Activated CD4-positive, alpha-beta T cell treated with anti-CD3 and anti-CD28 coated beads, Interleukin-2, amount 50 U/mL, for 4 hours (primary cell): ENCODE results near the gene CFAP73.
A peak's percentile ranks its signal among the peaks of the same experiment; 100 is the strongest.

ENCODE experiments used
- DNase-seq, 2 experiments: peaks; one replicate each; pipeline ENCODE4 v3.0.0-alpha.2; 2020

Gene CFAP73

DNA sequence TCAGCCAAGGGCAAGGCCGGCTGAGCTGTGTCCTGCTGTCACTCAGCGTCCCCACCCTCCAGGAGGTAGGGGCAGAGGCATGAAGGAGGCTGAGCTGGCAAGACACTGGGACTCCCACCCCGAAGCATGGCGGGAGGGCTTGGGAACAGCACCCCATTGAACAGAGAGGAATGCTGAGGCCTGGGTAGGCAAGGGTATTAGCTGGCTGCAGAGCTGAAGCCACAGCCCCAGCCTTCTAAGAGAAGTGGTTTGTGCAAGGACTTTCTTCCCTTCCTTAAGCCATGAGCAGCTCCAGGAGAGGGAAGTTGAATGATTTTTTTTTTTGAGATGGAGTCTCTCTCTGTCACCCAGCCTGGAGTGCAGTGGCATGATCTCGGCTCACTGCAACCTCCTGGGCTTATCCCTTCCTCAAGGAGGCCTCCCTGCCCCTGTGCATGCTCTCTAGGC is 6.6 kb upstream of the CFAP73 start:
- no peak for DNase-seq

DNA sequence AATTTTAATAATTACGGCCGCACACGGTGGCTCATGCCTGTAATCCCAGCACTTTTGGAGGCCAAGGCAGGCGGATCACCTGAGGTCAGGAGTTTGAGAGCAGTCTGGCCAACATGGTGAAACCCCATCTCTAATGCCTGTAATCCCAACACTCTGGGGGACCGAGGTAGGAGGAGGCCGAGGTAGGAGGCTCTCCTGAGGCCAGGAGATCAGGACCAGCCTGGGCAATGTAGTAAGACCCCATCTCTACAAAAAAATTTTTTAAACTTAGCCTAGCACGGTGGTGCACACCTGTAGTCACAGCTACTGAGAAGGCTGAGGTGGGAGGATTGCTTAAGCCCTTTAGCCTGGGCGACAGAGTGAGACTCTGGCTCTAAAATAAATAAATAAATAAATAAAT is 5.6 kb upstream of the CFAP73 start:
- DNase-seq = no peak

DNA sequence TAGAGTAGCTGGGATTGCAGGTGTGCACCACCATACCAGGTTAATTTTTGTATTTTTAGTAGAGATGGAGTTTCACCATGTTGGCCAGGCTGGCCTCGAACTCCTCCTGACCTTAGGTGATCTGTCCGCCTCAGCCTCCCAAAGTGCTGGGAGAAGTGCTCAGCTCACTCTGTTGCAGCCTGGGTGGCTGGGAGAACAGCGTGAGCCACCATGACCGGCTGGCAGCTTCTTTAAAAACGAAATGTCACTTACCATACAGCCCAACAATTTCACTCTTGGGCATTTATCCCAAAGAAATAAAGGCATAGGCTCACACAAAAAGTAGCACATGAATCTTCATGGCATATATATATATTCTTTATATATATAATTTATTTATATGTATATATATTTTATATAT is 4.7 kb upstream of the CFAP73 start:
- no peak for DNase-seq

DNA sequence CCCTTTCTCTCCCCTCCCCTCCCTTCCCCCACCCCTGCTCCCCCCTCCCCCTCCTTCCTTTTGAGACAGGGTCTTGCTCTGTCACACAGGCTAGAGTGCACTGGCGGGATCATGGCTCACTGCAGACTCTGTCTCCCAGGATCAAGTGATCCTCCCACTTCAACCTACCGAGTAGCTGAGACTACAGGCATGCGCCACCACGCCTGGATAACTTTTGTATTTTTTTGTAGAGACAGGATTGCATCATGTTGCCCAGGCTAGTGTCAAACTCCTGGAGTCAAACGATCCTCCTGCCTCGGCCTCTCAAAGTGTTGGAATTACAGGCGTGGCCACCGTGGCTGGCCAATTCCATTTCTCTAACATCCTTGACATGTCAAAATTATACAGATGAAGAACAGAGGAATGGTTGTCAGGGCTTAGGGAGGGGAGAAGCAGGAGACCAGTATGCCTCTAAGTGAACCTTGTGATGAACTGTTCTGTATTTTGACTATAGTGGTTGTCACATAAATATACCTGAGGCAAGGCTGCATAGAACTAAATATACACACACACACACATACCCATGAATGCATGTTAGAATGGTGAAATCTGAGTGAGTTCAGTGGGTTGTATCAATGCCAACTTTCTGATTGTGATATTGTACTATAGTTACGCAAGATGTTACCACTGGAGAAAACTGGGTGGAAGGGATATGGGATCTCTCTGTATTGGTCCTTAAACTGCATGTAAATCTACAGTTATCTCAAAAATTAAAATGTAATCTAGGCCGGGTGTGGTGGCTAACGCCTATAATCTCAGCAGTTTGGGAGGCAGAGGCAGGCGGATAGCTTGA is 3.6 kb upstream of the CFAP73 start:
- no peak for DNase-seq

DNA sequence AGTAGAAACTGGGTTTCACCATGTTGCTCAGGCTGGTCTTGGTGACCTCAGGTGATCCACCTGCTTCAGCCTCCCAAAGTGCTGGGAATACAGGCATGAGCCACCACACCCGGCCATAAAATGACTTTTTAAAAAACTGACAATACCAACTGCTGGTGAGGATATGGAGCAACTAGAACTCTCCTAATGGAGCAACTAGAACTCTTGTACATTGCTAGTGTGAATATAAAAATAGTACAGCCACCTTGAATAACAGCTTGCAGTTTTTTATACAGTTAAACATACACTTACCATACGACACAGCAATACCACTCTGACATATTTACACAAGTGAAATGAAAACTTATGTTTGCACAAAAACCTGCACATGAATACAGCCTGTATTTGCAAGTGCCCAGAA is 2.5 kb upstream of the CFAP73 start:
- no peak for DNase-seq

DNA sequence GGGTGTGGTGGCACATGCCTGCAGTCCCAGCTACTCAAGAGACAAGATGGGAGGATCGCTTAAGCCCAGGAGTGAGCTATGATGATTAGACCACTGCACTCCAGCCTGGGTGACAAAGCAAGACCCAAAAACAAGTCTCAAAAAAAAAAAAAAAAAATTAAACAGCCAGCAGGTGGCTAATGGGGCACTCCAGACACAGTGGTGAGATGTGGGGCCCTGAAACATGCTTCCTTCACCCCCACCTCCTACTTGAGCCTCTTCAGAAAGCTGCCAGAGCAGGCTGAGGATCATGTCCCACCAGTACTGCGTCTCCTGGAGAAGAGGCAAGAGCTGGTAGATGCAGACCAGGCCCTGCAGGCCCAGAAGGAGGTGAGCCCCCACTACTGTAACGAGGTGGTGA is 2.1 kb downstream of the CFAP73 start:
- no peak for DNase-seq

DNA sequence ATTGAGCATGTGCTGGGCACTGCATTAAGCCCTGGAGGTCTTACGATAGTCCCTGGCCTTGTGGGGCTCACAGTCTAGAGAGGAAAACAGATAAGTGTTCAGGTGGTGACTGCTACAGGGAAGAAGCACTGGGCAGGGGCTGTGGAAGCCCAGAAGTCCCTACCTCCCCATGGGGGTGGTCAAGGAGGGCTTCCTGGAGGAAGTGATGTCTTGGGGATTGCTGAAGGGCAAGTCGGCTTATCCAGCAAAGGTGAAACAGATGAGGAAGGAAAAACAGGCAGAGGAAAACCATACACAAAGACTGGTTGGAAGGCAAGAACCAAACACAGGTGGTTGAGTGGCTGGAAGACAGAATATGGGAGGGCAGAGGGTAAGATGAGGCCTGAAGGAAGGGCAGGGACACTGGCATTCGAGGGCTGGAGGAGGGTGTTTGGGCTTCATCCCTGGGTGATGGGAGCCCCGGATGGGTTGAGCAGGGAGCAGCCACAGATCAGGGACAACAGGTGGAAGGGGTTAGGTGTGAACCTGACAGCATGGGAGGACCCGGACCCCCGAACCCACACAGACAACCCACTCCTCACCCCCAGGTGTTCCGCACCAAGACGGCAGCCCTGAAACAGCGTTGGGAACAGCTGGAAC is 2.8 kb downstream of the CFAP73 start:
- DNase-seq = no peak

DNA sequence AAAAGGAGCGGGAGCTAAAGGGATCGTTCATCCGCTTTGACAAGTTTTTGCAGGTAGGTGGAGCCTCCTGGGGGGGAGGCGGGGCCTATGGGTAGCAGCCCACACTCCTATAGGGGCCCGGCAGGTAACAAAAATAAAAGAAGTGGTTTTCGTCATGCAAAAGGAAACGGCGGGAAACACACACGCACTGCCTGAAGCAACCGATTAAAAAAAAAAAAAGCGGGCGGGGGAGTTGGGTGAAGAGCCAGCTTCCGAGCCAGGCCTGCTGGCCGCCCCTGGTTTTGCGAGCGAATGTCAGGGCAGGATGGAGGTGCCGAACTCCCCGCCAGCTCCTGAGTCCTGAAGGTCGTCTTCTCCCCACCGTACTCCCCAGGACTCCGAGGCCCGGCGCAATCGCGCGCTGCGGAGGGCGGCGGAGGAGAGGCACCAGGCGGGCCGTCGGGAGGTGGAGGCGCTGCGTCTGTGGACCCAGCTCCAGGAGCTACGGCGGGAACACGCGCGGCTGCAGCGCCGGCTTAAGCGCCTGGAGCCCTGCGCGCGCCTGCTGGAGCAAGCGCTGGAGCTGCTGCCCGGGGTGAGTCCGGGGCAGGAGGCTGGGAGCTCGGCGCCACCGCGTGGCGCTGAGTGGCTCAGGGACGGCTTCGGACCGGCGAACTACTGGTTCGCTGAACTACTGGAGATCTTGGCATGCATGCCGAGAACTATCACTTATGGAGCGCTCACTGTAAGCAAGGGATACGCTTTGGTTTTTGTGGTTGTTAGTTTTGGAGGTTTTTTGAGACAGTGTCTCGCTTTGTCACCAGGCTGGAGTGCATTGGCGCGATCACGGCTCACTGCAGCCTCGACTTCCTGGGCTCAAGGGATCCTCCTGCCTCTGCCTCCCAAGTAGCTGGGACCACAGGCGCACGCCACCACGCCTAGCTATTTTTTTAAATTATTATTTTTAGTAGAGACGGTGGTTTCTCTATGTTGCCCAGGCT is 3.6 kb downstream of the CFAP73 start:
- peak; percentile 50 to 51 for DNase-seq

DNA sequence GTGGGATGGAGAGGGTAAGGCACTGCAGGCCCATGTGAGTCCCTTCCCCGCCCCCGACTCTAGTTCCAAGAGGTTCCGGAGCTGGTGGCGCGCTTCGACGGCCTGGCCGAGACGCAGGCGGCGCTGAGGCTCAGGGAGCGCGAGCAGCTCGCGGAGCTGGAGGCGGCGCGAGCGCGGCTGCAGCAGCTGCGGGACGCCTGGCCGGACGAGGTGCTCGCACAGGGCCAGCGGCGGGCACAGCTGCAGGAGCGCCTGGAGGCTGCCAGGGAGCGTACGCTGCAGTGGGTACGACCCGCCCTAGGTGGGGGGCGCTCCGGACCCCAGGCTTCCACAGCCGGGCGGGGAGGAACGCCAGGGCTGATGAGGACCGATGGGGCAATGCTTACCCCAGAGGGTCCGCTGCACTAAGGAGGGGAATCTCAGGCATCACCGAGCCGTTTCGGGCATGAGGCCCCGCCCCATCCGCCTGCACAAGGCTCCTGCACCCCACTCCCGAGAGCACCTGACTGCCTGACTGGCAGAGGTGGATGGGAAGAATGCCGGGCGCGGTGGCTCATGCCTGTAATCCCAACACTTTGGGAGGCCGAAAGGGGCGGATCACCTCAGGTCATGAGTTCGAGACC is 4.9 kb downstream of the CFAP73 start:
- DNase-seq = no peak

DNA sequence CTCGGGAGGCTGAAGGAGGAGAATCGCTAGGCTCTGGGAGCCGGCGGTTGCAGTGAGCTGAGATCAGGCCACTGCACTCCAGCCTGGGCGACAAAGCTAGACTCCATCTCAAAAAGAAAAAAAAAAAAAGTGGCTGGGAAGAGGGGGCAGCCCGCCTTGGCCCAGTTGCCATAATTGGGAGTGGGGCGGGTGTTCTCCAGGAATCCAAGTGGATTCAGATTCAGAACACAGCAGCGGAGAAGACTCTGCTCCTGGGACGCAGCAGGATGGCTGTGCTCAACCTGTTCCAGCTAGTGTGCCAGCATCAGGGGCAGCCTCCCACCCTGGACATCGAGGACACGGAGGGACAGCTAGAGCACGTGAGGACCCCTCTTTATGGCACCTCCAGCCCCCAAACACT is 5.5 kb downstream of the CFAP73 start:
- no peak for DNase-seq

DNA sequence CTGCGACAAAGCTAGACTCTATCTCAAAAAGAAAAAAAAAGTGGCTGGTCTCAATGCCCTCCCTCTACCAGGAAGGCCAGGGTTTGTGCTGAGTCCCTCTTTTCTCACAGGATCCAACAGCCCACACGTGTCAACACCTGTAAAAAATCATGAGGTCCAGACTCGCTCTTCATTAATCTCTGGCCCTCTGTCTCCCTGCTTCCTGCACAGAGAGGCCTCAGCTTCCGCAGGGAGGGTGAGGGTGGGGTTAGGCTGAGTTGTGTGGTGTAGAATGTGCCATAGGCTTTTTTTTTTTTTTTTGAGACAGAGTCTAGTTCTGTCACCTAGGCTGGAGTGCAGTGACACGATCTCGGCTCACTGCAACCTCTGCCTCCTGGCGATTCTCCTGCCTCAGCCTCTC is 6.1 kb downstream of the CFAP73 start:
- DNase-seq = no peak

DNA sequence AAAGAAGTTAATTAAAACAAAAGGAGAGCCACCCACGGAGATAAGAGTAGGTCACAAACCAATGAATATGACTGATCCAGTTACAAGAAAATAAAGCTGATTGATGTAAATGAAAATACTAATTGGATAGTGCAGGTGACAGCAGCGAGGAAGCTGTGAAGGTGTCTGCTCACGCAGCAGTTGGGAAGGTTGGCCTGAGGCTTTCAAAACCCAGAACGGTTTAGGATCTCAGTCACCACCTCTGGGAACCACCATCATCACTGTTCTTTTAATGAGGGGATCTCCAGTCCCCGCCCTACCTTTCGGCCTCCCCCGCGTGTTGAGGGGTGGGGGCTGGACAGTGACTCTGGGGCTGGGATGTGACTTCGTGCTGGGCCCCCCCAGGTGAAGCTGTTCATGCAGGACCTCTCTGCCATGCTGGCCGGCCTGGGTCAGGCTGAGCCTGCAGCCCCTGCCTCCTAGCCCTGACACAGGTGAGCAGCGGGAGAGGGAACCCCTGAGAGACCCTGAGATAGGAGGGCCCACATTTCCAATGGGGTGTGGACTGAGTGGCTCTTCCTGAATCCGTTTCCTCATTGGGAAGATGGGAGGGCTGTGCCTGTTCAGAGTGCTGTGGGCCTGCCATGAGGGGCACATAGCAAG is 7.8 kb downstream of the CFAP73 start:
- DNase-seq = no peak

DNA sequence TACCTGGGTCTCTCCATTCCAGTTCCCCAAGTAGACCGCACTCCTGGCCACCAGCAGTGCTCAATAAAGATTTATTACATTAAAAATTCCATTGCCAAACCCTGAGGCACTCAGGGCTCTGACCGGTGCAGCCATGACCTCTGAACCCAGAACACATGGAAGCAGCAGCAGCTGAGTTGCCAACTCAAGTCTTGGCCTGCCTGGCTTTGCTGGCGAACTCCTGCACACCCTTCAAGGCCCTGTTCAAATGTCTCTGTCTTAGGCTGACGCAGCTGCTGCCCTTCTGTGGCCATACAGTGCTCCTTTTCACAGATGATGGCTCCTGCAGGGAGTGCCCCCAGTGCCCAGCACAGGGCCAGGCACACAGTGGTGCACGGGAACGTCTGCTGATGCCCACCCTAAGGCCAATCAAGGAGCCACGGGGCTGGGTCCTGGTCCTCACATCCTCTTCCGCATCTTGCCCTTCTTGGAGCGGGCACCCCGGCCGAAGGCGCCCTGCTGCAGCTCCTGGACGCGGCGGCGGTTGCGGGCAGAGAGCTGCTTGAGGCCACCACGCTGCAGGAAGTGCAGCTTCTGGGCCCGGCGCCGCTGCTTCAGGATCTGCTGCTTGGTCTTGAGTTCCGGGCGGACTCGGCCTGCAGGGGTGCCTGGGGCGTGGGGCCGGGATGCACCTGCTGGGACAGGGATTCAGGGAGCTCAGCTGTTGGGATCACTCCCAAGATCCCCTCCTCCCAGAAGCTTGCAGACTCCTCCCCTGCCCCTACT is 9.1 kb downstream of the CFAP73 start:
- no peak for DNase-seq

DNA sequence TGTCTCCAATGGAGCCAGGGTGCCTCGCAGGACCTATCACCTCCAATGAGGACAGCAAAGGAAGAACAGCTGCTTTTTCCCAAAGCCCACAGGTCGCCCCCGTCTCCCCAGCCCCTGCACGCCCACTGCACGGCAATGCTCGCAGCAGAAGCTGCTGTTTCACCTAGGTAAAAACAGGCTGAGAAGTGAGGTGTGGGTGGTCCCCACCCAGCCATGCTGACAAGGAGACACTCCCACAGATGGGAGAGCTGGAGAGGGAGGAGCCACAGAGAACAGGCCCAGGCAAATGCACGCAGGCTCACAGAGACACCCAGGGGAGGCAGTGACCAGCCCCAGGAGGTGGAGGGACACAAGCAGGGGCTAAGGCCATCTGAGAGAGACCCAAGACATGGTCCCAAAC is 10.4 kb downstream of the CFAP73 start:
- no peak for DNase-seq

DNA sequence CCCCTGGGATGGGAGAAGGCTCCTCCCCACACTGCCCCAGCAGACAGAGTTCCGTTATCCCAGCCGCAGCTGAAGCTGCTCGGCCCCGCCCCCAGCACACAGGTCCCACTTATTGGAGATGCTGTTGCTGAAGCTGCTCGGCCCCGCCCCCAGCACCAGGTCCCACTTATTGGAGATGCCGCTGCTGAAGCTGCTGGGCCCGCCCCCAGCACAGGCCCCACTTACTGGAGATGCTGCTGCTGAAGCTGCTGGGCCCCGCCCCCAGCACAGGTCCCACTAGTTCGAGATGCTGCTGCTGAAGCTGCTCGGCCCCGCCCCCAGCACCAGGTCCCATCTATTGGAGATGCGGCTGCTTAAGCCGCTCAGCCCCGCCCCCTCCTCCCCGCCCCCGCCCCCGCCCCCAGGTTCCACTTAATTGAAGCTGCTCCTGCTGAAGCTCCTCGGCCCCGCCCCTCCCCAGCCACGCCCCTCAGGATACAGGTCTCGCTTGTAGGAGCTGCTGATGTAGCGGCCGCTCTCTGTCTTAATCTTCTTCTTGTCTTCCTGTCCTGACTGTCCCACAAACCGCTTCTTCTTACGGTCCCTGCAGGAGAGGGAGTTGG is 12.0 kb downstream of the CFAP73 start:
- peak; percentile 11 to 18 for DNase-seq

DNA sequence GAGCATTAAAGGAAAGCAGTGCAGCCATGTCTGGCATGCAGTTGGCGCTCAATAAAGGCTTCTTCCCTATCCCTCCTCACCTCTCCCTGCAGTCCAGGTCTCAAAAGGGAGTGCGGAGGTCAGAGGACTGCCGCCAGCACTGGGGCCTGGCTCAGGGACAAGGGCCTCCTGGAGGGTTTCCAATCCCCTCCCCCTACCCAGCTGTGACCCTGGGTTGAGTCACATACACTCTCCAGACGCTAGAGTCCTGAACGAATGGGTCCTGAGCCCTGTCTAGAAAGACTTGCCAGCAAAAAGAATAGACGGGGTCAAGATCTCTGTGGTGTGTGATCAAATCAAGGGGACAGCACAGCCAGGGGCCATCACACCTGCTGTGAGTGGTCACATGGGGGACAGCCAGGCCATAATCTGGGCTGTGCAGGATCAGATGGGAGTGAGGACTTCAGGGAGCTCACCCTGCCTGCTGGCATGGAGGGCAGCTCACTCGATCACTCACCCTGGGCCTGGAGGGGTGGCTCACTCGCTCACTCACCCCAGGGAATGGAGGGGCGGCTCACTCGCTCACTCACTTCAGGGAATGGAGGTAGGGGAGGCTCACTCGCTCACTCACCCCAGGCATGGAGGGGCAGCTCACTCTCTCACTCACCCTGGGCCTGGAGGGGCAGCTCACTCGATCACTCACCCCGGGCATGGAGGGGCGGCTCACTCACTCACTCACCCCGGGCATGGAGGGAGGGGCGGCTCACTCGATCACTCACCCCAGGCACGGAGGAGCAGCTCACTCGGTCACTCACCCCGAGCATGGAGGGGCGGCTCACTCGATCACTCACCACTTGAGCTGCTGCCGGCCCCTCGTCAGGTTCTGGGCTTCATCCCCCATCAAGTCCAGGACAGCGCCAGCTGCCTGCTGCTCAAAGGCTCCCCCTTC is 12.8 kb downstream of the CFAP73 start:
- DNase-seq = no peak

DNA sequence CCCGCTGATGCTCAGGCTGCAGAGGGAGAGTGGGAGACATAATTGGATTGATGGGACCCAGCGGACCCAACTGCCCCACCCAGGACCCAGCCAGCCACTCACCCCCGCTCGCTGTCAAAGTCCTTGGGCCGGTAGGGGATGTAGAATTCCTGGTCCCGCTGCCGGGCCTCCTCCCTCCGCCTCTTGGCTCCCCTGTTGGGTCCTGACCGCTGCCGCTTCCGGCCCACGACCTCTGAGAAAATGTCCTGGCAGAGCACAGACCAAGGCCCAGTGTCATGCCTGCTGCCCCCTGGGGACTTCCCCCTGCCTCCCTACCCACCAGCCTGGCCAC is 13.5 kb downstream of the CFAP73 start:
- no peak for DNase-seq

DNA sequence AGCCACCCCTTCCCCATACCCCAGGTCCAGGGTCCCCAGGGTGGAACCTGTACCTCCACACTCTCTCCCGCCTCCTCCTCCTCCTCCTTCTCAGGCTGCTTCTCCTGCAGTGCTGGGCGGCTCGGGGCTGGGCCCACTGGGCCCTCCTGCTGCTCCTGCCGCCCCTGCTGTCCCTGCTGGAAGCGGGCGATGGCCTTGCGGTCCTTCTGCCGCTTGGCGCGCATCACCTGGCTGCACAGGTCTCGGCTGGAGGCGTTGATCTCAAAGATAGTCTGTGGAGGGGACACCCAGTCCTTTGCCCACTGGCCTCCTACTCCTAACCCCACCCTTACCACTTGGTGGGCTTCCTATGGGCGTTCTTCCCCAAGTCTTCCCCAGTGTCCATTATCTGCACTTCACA is 14.5 kb downstream of the CFAP73 start:
- no peak for DNase-seq

DNA sequence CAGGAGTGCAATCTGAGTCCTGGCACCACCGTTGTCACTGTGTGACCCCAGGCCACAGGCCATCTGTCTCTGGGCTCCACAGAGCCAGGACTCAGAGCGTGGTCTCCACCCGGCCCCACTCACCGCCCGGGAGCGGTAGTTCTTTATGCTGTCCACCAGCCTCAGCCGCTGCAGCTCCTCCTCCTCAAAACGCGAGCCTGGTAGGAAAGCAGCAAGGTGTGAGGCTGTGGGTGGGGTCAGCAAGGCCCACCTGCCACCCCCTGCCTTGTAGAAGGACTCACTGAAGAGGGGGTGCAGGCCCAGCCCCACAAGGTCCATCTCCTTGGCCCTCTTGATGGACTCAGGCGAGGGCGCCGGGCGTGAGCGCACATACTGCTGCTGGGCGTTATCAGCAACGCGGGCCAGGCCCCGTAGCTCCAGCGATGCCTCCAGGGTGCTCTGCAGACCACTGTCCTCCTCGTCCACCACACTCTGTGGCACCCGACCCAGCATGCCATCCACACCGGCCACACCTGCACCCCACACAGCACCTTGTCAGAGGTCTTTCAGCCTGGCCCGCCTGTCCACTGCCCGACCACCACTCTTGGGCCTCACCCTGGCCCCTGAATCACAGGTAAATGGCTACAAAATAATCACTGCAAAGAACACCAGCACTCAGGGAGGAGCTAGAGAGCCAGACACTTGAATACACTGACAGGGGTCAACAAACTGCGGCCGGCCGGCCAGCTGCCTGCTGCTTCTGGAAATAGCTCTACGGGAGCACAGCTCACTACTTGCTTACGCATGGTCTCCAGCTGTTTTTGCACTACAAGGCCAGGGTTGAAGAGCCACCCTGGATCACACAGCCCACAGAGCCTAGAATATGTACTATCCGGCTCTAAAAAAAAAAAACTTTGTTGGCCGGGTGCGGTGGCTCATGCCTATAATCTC is 16.3 kb downstream of the CFAP73 start:
- no peak for DNase-seq
